Mesenchymal stem cell (in vitro differentiated cells and primary cell): ENCODE measurements around the gene GCNT2.
"Not testable (repeated sequence)": the region's sequence is repeated elsewhere in the genome, so short reads cannot be mapped to it uniquely, and the experiment has no call there.

Source experiments
- DNase-seq: peaks from one replicate; pipeline ENCODE4 v3.0.0-alpha.2; 2013
- H2AFZ ChIP-seq: one replicate; pipeline ENCODE4 v1.6.1; 2013; ENCODE audit warnings: low read depth, mild to moderate bottlenecking, control low read depth, inconsistent platforms, low read length, moderate library complexity
- H2AK5ac ChIP-seq: 2 replicates; pipeline ENCODE4 v1.6.1; 2013; ENCODE audit warnings: low read length, moderate library complexity, mild to moderate bottlenecking, inconsistent platforms; ENCODE audit not compliant: severe bottlenecking
- H2BK120ac ChIP-seq: one replicate; pipeline ENCODE4 v1.6.1; 2013; ENCODE audit warnings: low read depth, mild to moderate bottlenecking, inconsistent platforms, low read length, moderate library complexity
- H2BK12ac ChIP-seq, 2 experiments: one replicate each; pipeline ENCODE4 v1.6.1; 2013; ENCODE audit warnings: inconsistent platforms in 2 of 2, low read length in 2 of 2, mild to moderate bottlenecking in 2 of 2, moderate library complexity in 2 of 2, control low read depth in 1 of 2
- H2BK15ac ChIP-seq: one replicate; pipeline ENCODE4 v1.6.1; 2013; ENCODE audit warnings: mild to moderate bottlenecking, low read depth, inconsistent platforms; ENCODE audit not compliant: poor library complexity, severe bottlenecking
- H2BK5ac ChIP-seq: 2 replicates; pipeline ENCODE4 v1.6.1; 2013; ENCODE audit warnings: low read depth, mild to moderate bottlenecking, low read length, control low read depth, inconsistent platforms; ENCODE audit not compliant: poor library complexity, severe bottlenecking
- H3K14ac ChIP-seq, 2 experiments: one replicate each; pipeline ENCODE4 v1.6.1; 2013; ENCODE audit warnings: inconsistent platforms in 2 of 2, low read length in 2 of 2, control low read depth in 1 of 2, mild to moderate bottlenecking in 1 of 2, moderate library complexity in 1 of 2
- H3K18ac ChIP-seq, 2 experiments: one replicate each; pipeline ENCODE4 v1.6.1; 2013; ENCODE audit warnings: inconsistent platforms in 2 of 2, low read length in 2 of 2, control low read depth in 1 of 2, low read depth in 1 of 2, mild to moderate bottlenecking in 1 of 2
- H3K23ac ChIP-seq, 2 experiments: one replicate each; pipeline ENCODE4 v1.6.1; 2013; ENCODE audit warnings: inconsistent platforms in 2 of 2, low read length in 2 of 2, mild to moderate bottlenecking in 2 of 2, moderate library complexity in 2 of 2, control low read depth in 1 of 2
- H3K27ac ChIP-seq: 2 replicates; pipeline ENCODE4 v1.5.1; 2013; ENCODE audit warnings: mild to moderate bottlenecking, moderate library complexity, low read length, control low read depth, inconsistent platforms; ENCODE audit not compliant: poor library complexity, severe bottlenecking
- H3K27me3 ChIP-seq, 2 experiments: 2 replicates each; pipeline versions ENCODE4 v1.6.1 to v1.7.0; 2013; ENCODE audit warnings: low read length in 2 of 2, mild to moderate bottlenecking in 2 of 2, moderate library complexity in 2 of 2, control low read depth in 1 of 2, inconsistent platforms in 1 of 2; ENCODE audit not compliant: control insufficient read depth in 1 of 2, insufficient read depth in 1 of 2
- H3K36me3 ChIP-seq, 2 experiments: 2 replicates each; pipeline versions ENCODE4 v1.6.1 to v1.7.0; 2013; ENCODE audit warnings: low read length in 2 of 2, control low read depth in 1 of 2, inconsistent platforms in 1 of 2, low read depth in 1 of 2, mild to moderate bottlenecking in 1 of 2; ENCODE audit not compliant: insufficient read depth in 2 of 2, control insufficient read depth in 1 of 2
- H3K4ac ChIP-seq, 2 experiments: one replicate each; pipeline ENCODE4 v1.6.1; 2013; ENCODE audit warnings: inconsistent platforms in 2 of 2, low read length in 2 of 2, mild to moderate bottlenecking in 2 of 2, moderate library complexity in 2 of 2, control low read depth in 1 of 2, low read depth in 1 of 2
- H3K4me1 ChIP-seq: 2 replicates; pipeline ENCODE4 v1.6.1; 2013; ENCODE audit warnings: low read depth, low read length, control low read depth; ENCODE audit not compliant: control insufficient read depth, insufficient read depth
- H3K4me2 ChIP-seq: 2 replicates; pipeline ENCODE4 v1.6.1; 2013; ENCODE audit warnings: low read length, mild to moderate bottlenecking, inconsistent platforms; ENCODE audit not compliant: poor library complexity, severe bottlenecking
- H3K4me3 ChIP-seq, 2 experiments: 2 replicates each; pipeline versions ENCODE4 v1.5.1 to v1.7.0; 2013; ENCODE audit warnings: low read length in 2 of 2, mild to moderate bottlenecking in 2 of 2, control low read depth in 1 of 2, low read depth in 1 of 2; ENCODE audit not compliant: insufficient read depth in 1 of 2
- H3K79me1 ChIP-seq: replicated peaks from 2 replicates; pipeline ENCODE4 v1.6.1; 2013; ENCODE audit warnings: mild to moderate bottlenecking, control low read depth, low read length, inconsistent platforms; ENCODE audit not compliant: poor library complexity, severe bottlenecking
- H3K9ac ChIP-seq: 2 replicates; pipeline ENCODE4 v1.7.0; 2013; ENCODE audit warnings: mild to moderate bottlenecking, low read length, moderate library complexity
- H3K9me3 ChIP-seq: 2 replicates; pipeline ENCODE4 v1.7.0; 2013; ENCODE audit warnings: mild to moderate bottlenecking, low read length; ENCODE audit not compliant: control insufficient read depth
- H4K8ac ChIP-seq: one replicate; pipeline ENCODE4 v1.6.1; 2013; ENCODE audit warnings: inconsistent platforms, mild to moderate bottlenecking, low read length, moderate library complexity
- H4K91ac ChIP-seq: one replicate; pipeline ENCODE4 v1.6.1; 2013; ENCODE audit warnings: mild to moderate bottlenecking, low read length, inconsistent platforms
- WGBS: methylation state at CpG from one replicate; pipeline ENCODE4 v1.1.7; 2013; ENCODE audit warnings: mixed read lengths; 5-methylcytosine and 5-hydroxymethylcytosine counted together

The GCNT2 gene

DNA sequence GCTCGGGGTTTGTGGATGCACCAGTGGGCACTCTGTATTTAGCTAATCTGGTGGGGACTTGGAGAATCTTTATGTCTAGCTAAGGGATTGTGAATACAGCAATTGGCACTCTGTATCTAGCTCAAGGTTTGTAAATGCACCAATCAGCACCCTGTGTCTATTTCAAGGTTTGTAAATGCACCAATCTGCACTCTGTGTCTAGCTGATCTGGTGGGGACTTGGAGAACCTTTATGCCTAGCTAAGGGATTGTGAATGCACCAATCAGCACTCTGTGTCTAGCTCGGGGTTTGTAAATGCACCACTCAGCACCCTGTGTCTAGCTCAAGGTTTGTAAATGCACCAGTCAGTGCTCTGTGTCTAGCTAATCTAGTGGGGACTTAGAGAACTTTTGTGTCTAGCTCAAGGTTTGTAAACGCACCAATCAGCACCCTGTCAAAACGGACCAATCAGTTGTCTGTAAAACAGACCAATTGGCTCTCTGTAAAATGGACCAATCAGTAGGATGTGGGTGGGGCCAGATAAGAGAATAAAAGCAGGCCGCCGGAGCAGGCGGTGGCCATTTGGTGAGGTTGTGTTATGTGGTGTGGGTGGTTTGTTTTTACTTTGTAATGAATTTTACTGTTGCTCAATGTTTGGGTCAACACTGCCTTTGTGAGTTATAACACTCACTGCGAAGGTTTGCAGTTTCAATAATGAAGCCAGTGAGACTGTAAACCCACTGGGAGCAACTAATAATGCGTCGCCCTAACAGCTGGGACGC is 139.5 kb downstream of the GCNT2 start:
- H4K8ac ChIP-seq: peak overlapping the region; percentile 95
- H2AFZ ChIP-seq: peak overlapping the region; percentile 96
- peak overlapping the region in 1 of 2 experiments; percentile 63 for H3K4ac ChIP-seq
- H3K18ac ChIP-seq, H2BK120ac ChIP-seq, H3K27me3 ChIP-seq, H2AK5ac ChIP-seq, H4K91ac ChIP-seq, H3K23ac ChIP-seq, H2BK12ac ChIP-seq, H3K27ac ChIP-seq, H3K36me3 ChIP-seq, H3K4me1 ChIP-seq, DNase-seq, H3K9ac ChIP-seq, H3K4me3 ChIP-seq, H3K79me1 ChIP-seq, H2BK15ac ChIP-seq, H2BK5ac ChIP-seq, H3K14ac ChIP-seq, H3K9me3 ChIP-seq: not testable (repeated sequence)
- WGBS: 93% methylated on average over 11 of the region's 11 CpGs
- peak overlapping the region; percentile 66 for H3K4me2 ChIP-seq

- Histone ChIP-seq H3K9me3 (no peaks in the 10 kb centered on the region), H3K14ac (no peak overlapping the region), H3K9ac (no peak overlapping the region), H3K4me1 (peaks cover 6% of the 10 kb centered on the region), H2AK5ac (no peak overlapping the region), H4K8ac (no peak overlapping the region), H2BK12ac (no peak overlapping the region), H4K91ac (no peak overlapping the region), H3K79me1 (peaks cover 2% of the 10 kb centered on the region), H3K23ac (no peak overlapping the region), H3K4me2 (no peak overlapping the region), H3K4ac (no peak overlapping the region), H3K4me3 (no peak overlapping the region), H2AFZ (no peak overlapping the region), H2BK15ac (no peak overlapping the region), H3K27me3 (no peaks in the 10 kb centered on the region), H3K36me3 (no peaks in the 10 kb centered on the region), H2BK5ac (no peak overlapping the region), H3K18ac (no peak overlapping the region), H3K27ac (no peak overlapping the region), H2BK120ac (no peak overlapping the region)
- no peak for DNase-seq
- 97% methylated on average over 8 of the region's 8 CpGs for WGBS
These were observed 141.1 kb downstream of the GCNT2 start for GRCh38 chr6:10662207-10662606.

GRCh38 chr6:10662742-10663141 is 141.6 kb downstream of the GCNT2 start:
- peaks cover 0 to 4% of the 10 kb centered on the region in 2 experiments for H3K27me3 ChIP-seq
- no peak overlapping the region for H2BK12ac ChIP-seq
- H3K4me1 ChIP-seq: peaks cover 6% of the 10 kb centered on the region
- H2BK120ac ChIP-seq: no peak overlapping the region
- H2BK15ac ChIP-seq: no peak overlapping the region
- no peak overlapping the region for H2AFZ ChIP-seq
- H4K91ac ChIP-seq: no peak overlapping the region
- WGBS: 84% methylated on average over 2 of the region's 2 CpGs
- no peak overlapping the region for H3K9ac ChIP-seq
- H3K27ac ChIP-seq: no peak overlapping the region
- H3K79me1 ChIP-seq: peaks cover 2% of the 10 kb centered on the region
- H3K4me3 ChIP-seq: no peak overlapping the region
- no peak overlapping the region for H2BK5ac ChIP-seq
- H3K23ac ChIP-seq: no peak overlapping the region
- no peak overlapping the region for H3K4ac ChIP-seq
- H3K18ac ChIP-seq: no peak overlapping the region
- no peaks in the 10 kb centered on the region for H3K36me3 ChIP-seq
- H3K4me2 ChIP-seq: no peak overlapping the region
- no peak overlapping the region for H2AK5ac ChIP-seq
- DNase-seq: no peak
- H3K9me3 ChIP-seq: no peaks in the 10 kb centered on the region
- no peak overlapping the region for H3K14ac ChIP-seq
- H4K8ac ChIP-seq: no peak overlapping the region

GRCh38 chr6:10665595-10665994 is 144.4 kb downstream of the GCNT2 start:
- H2BK120ac ChIP-seq, H3K9me3 ChIP-seq, H3K14ac ChIP-seq, H3K4me3 ChIP-seq, H3K4me1 ChIP-seq, H4K8ac ChIP-seq, H3K4me2 ChIP-seq, H4K91ac ChIP-seq, H3K36me3 ChIP-seq, H2BK12ac ChIP-seq, H3K23ac ChIP-seq, H2AFZ ChIP-seq, H3K18ac ChIP-seq, H3K9ac ChIP-seq, H2BK15ac ChIP-seq, DNase-seq, H2BK5ac ChIP-seq, H2AK5ac ChIP-seq, H3K79me1 ChIP-seq, H3K4ac ChIP-seq, H3K27ac ChIP-seq, H3K27me3 ChIP-seq: not testable (repeated sequence)
- WGBS: no CpG with 5 or more reads among the region's 1 CpG
